CD4-positive, alpha-beta T cell treated with Interleukin-4 for 1 hour (primary cell): Measurements from ENCODE around the gene MRPL28.
"Not testable (repeated sequence)": the region's sequence is repeated elsewhere in the genome, so short reads cannot be mapped to it uniquely, and the experiment has no call there.

ENCODE experiments used
- DNase-seq, 2 donors: peaks; one replicate each; pipeline ENCODE4 v3.0.0-alpha.2; 2020 to 2022

Gene MRPL28

GRCh38 chr16:359067-359763 lies 11.1 kb downstream of the MRPL28 start:
- no peak for DNase-seq

GRCh38 chr16:356741-357140 lies 13.6 kb downstream of the MRPL28 start:
- no peak for DNase-seq

GRCh38 chr16:354971-355461 lies 15.3 kb downstream of the MRPL28 start:
- peak; percentile 63 to 76 for DNase-seq

DNA sequence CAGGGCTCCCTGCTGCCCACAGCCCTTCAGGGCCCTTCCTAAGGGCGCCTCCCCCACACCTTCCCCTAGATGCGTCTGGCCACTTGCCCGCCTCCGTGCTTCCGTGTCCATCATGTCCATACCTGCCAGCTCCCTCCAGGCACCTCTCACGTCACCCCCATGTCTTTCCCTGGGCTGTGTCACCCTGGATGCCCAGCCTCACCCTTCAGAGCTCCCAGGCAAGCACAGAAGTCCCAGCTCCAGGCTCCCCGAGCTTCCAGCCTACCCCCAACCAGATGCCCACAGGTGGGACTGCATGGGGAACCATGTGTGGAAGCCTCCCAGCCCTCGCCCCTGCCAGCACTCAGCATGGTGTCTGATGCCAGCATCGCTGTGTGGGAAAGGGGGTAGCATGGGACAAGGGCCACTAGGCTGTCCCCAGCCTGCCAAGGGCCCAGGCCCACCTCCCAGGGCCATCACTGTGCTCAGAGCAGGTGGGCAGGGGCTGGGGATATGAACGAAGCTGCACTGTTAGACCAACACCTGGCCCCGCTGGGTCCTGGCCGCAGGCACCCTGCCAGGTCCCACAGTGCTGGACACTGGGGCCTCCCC lies 16.0 kb downstream of the MRPL28 start:
- no peak for DNase-seq

DNA sequence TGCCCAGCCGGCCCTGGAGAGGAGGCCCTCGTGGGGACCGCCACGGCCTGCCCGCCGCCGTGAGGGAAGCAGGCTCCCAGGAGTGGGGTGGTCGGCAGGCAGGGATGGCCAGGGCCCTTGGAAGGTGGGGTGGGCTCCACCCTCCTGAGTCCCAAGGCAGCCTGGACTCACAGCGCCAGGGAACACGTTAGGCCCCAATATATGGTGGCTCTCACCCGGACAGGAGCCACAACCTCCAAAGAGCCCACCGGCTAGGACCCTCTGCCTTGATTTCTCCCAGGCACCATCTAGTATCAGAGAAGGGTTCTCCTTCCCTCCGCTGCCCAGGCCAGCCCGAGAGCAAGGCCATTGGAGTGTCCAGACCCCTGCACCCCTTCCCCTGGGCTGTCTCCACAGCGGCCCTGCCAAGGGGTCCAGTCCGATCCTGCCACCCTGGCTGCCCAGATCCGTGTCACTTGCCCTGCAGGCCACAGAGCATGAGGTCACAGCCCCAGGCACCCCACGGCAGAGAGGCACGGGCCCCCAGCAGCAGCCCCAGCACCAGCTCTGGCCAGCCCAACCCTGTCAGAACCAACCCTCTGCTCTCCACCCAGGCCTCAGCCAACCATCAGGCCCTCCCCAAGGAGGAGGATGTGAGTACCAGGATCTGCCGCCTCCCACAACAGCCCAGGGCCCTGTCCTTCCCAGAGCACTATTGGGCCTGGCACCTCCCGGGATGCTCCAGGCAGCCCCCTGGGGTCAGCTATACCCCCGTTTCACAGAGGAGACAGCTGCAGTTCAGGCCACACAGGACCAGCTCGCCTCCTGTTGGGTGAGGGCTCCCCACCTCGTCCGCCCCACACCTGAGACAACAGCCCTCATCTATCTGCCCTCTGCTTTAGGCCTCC lies 16.7 kb downstream of the MRPL28 start:
- no peak for DNase-seq

GRCh38 chr16:352547-353403 lies 17.6 kb downstream of the MRPL28 start, which contains the start of gene AXIN1:
TSS of gene AXIN1 (minus strand) at chr16:352723. CDS start at chr16:347025, 5,698 bp downstream.
- DNase-seq = peak; percentile 99 to 100

- DNase-seq = peak in 1 of 2 donors; percentile 45
These were observed 18.4 kb downstream of the MRPL28 start for GRCh38 chr16:351804-352520.

DNA sequence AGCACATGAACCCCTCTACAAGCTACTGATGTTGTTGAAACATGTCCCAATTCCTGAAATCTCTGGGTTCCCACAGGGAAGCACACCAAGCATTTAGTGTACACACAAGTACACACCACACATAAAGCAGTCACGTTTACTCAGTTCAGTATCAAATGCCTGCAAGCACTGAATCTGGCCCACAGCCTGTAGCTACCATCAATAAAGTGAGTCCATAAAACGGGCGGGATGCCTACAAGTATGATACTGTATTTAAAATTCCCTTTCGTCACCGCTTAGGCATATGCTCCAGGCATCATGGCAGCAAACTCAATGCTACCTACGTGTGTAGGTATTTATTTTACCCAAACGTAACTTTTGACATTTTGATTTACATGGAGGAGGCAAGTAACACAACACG lies 20.1 kb downstream of the MRPL28 start:
- no peak for DNase-seq

DNA sequence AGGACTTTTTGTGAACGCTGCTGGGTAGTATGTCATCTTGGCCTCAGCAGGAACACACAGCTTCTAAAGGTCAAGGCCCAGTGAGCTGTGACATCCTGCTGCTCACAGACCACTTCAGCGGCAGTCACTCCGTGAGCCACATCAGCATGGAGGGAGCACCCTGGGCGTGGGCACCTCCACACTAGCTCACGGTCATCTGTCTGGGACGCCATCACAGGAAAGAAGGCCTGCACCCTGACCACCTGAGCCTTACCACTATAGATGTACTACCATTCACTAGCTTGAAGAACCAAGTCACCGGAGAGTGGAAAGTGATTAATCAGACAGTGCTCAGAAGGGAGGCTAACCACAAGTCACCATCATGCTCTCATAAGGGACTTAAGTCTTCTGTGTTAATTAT lies 21.1 kb downstream of the MRPL28 start:
- no peak for DNase-seq

- not testable (repeated sequence) for DNase-seq
These were observed 21.8 kb downstream of the MRPL28 start for GRCh38 chr16:348495-348894.

- DNase-seq = no peak
These were observed 23.1 kb downstream of the MRPL28 start for GRCh38 chr16:347203-347602.

DNA sequence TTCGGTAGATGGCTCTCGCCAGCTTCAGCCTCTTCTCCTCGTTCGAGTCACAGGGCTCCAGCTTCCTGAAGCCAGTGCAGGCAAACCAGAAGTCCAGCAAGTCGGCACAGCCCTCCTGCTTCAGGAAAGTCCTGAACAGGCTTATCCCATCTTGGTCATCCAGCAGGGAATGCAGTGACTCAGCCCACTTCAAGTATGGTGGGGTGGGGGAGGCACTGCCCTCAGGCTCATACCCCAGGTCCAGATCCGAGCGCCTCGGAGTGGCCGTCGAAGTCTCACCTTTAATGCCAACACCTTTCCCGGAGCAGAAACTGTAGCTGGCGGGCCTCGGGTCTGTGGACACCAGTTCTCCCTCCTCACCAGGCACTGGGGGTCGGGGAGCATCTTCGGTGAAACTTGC lies 23.8 kb downstream of the MRPL28 start:
- DNase-seq = no peak

DNA sequence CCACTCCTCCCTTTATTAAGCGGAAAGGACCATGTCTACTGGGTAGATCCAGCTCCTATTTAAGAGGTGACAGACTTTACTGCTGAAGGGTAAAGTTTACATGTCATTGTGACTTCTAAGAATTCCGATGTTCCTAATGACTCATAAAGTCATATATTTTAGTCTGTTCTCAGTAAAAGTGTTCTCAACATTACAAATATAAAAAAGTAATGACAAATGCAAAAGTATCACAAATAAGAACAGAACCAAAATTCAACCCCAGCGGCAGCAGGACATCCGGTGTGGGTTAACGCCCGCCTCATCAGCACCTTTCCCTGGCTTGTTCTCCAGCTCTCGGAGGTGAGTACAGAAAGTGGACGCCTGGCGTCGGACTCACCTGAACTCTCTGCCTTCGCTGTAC lies 24.6 kb downstream of the MRPL28 start:
- no peak for DNase-seq

DNA sequence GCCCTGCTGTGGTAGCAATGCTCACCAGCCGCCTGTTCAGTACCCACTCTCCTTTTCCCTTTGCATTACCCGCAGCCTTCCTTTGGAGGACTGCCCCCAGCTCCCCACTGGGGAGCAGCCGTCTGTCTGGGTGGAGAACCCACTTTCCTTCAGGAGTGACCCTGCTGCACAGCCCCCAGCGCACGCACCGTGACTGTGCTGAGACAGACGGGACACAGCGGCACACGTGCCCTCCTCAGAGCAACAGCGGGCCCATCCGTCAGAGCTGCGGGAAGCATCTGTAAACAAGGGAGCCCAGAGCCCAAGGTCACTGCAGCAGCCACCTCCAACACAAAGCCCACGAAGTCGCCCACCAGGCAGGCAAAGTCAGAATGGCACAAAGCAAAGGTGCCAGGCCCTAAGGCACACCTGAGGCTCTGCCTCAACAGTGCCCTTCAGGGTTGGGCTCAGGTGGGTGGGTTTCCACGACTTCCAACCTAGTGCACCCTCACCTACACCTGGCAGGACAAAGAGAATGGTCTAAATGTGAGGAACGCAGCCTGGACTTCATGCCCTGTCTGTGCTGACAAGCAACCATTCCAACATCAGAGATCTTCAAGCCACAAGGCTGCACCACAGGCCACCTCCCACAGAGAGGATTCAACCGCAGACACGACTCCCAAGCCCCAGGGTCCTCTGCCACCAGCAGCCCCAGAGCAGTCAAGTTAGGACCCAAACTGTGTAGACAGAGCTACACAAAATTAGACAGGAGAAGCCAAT lies 27.7 kb downstream of the MRPL28 start:
- no peak for DNase-seq

DNA sequence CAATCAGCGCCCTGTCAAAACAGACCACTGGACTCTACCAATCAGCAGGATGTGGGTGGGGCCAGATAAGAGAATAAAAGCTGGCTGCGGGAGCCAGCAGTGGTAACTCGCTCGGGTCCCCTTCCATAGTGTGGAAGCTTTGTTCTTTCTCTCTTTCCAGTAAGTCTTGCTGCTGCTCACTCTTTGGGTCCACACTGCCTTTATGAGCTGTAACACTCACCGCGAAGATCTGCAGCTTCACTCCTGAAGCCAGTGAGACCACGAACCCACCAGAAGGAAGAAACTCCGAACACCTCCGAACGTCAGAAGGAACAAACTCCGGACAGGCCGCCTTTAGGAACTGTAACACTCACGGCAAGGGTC lies 28.4 kb downstream of the MRPL28 start:
- DNase-seq = not testable (repeated sequence)

DNA sequence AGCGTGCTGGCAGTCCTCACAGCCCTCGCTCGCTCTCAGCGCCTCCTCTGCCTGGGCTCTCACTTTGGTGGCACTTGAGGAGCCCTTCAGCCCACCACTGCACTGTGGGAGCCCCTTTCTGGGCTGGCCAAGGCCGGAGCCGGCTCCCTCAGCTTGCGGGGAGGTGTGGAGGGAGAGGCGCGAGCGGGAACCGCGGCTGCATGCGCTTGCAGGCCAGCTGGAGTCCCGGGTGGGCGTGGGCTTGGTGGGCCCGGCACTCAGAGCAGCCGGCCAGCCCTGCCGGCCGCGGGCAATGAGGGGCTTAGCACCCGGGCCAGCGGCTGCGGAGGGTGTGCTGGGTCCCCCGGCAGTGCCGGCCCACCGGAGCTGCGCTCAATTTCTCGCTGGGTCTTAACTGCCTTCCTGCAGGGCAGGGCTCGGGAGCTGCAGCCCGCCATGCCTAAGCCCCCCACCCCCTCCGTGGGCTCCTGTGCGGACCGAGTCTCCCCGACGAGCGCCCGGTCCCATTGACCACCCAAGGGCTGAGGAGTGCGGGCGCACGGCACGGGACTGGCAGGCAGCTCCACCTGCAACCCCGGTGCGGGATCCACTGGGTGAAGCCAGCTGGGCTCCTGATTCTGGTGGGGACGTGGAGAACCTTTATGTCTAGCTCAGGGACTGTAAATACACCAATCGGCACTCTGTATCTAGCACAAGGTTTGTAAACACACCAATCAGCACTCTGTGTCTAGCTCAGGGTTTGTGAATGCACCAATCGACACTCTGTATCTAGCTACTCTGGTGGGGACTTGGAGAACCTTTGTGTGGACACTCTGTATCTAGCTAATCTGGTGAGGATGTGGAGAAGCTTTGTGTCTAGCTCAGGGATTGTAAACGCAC lies 29.0 kb downstream of the MRPL28 start:
- not testable (repeated sequence) for DNase-seq

GRCh38 chr16:340370-341091 lies 29.8 kb downstream of the MRPL28 start:
- no peak for DNase-seq

GRCh38 chr16:339680-340079 lies 30.7 kb downstream of the MRPL28 start:
- no peak for DNase-seq

GRCh38 chr16:337975-338575 lies 32.3 kb downstream of the MRPL28 start:
- DNase-seq = no peak
